Measurements from ENCODE around the gene SGCD.
"Not testable (repeated sequence)": the region's sequence is repeated elsewhere in the genome, so short reads cannot be mapped to it uniquely, and the experiment has no call there.

SGCD gene

DNA sequence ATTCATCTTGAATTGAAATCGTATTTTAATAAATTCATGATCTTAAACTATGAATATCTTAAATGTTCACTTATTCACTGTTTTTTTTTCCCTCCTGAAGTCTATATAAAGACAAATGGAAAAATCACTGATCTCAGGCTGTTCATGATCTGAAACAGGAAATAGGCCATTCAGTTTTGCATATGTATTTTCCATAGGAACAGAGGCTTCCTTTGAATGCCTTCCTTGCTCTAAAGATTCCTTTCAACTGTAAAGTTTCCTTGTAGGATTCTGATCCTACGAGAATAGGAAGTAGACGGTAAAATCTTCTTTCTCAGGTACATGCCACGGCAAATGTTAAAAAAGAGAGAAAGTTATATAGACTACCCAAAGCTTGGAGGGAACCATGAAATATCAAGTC is 328.8 kb downstream of the SGCD start:
- Histone ChIP-seq H3K27ac (ENCODE audit: extremely low read depth, low read depth, low read length) (no peak overlapping the region), H3K4me1 (ENCODE audit: control insufficient read depth, insufficient read depth, low read length) (no peaks in the 10 kb centered on the region), H3K9me3 (ENCODE audit: control insufficient read depth, insufficient read depth, low read depth, low read length) (no peaks in the 10 kb centered on the region), H3K36me3 (ENCODE audit: control insufficient read depth in 2 of 2, insufficient read depth in 1 of 2, low read length in 2 of 2) (no peaks in the 10 kb centered on the region), H3K4me3 (ENCODE audit: low read depth, low read length) (no peak overlapping the region)
- ChIA-PET CTCF (no interaction called here), POLR2A (no interaction called here)
- no peak for TF ChIP-seq TCF7L2 (IDR thresholded peaks at IDR 0.05; ENCODE audit: borderline replicate concordance, low read depth, low read length)
- TF ChIP-seq ZNF791 (tag by site-specific recombination; IDR thresholded peaks at IDR 0.05), result no peak
- TF ChIP-seq ZNF555 (tag by site-specific recombination; conservative IDR thresholded peaks at IDR 0.05), result no peak
- no peak for TF ChIP-seq SP7 (tag by site-specific recombination; IDR thresholded peaks at IDR 0.05)

DNA sequence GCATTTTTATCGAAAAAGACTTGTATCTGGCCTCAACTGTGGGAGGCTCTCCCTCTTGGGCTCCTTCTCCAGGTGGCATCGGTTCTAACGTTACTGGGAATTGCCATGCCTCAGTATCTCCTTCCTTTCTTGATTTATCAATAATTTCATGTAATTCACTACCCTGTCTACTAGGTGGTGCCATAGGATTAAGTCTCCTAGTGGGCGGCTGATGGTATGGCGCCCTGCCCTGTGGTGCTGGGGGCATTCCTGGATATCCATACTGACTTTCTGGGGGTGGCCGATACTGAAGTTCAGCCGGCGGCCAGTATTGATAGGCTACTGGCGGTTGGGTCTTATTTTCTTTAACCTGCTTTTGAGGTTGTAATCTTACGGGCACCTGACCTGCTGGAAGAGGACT is 337.9 kb downstream of the SGCD start:
- H3K4me1 ChIP-seq (ENCODE audit: control insufficient read depth, insufficient read depth, low read length); H3K36me3 ChIP-seq (ENCODE audit: control insufficient read depth in 2 of 2, insufficient read depth in 1 of 2, low read length in 2 of 2); H3K4me3 ChIP-seq (ENCODE audit: low read depth, low read length); POLR2A ChIA-PET; H3K9me3 ChIP-seq (ENCODE audit: control insufficient read depth, insufficient read depth, low read depth, low read length); CTCF ChIA-PET; H3K27ac ChIP-seq (ENCODE audit: extremely low read depth, low read depth, low read length): not testable (repeated sequence)

DNA sequence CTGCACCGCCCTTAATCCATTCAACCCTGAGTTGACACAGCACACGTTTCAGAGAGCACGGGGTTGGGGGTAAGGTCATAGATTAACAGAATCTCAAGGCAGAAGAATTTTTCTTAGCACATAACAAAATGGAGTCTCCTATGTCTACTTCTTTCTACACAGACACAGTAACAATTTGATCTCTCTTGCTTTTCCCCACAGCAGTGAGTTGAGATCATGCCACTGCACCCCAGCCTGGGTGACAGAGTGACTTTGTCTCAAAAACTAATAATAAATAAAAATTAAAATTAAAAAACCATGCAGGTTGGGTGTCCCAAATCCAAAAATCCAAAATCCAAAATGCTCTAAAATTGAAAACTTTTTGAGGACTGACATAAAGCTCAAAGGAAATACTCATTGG is 339.7 kb downstream of the SGCD start:
- CTCF ChIA-PET; H3K4me3 ChIP-seq (ENCODE audit: low read depth, low read length); H3K9me3 ChIP-seq (ENCODE audit: control insufficient read depth, insufficient read depth, low read depth, low read length); H3K27ac ChIP-seq (ENCODE audit: extremely low read depth, low read depth, low read length); H3K4me1 ChIP-seq (ENCODE audit: control insufficient read depth, insufficient read depth, low read length); H3K36me3 ChIP-seq (ENCODE audit: control insufficient read depth in 2 of 2, insufficient read depth in 1 of 2, low read length in 2 of 2); POLR2A ChIA-PET: not testable (repeated sequence)

GRCh38 chr5:156667616-156668015 is 340.7 kb downstream of the SGCD start:
- Histone ChIP-seq H3K36me3 (ENCODE audit: control insufficient read depth in 2 of 2, insufficient read depth in 1 of 2, low read length in 2 of 2) (no peaks in the 10 kb centered on the region), H3K9me3 (ENCODE audit: control insufficient read depth, insufficient read depth, low read depth, low read length) (no peaks in the 10 kb centered on the region), H3K4me3 (ENCODE audit: low read depth, low read length) (no peak overlapping the region), H3K4me1 (ENCODE audit: control insufficient read depth, insufficient read depth, low read length) (no peaks in the 10 kb centered on the region), H3K27ac (ENCODE audit: extremely low read depth, low read depth, low read length) (no peak overlapping the region)
- TF ChIP-seq ZBTB11 (tag by site-specific recombination; conservative IDR thresholded peaks at IDR 0.05; ENCODE audit: low read depth), result no peak
- TF ChIP-seq ZNF214 (tag by site-specific recombination; IDR thresholded peaks at IDR 0.05; ENCODE audit: borderline replicate concordance), result no peak
- no peak for TF ChIP-seq ZNF639 (tag by site-specific recombination; IDR thresholded peaks at IDR 0.05)
- TF ChIP-seq, protein P1, sequence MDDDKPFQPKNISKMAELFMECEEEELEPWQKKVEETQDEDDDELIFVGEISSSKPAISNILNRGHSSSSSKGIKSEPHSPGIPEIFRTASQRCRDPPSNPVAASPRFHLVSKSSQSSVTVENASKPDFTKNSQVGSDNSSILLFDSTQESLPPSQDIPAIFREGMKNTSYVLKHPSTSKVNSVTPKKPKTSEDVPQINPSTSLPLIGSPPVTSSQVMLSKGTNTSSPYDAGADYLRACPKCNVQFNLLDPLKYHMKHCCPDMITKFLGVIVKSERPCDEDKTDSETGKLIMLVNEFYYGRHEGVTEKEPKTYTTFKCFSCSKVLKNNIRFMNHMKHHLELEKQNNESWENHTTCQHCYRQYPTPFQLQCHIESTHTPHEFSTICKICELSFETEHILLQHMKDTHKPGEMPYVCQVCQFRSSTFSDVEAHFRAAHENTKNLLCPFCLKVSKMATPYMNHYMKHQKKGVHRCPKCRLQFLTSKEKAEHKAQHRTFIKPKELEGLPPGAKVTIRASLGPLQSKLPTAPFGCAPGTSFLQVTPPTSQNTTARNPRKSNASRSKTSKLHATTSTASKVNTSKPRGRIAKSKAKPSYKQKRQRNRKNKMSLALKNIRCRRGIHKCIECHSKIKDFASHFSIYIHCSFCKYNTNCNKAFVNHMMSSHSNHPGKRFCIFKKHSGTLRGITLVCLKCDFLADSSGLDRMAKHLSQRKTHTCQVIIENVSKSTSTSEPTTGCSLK (tag by site-specific recombination; IDR thresholded peaks at IDR 0.05), result no peak
- TF ChIP-seq ZNF701 (tag by site-specific recombination; IDR thresholded peaks at IDR 0.05), result no peak
- ChIA-PET POLR2A (no interaction called here), CTCF (interaction anchor here (0.5 kb wide), 1 partner anchor 607 kb away, joined by 4 read pairs; no protein-coding TSS in a partner anchor)

Measured in HEK293 (cell line).